ENCODE results near the gene PSMD5.

PSMD5 gene

GRCh38 chr9:120855827-120856670 lies 13.3 kb upstream of the PSMD5 start:
- DNase-seq (ENCODE audit: low spot score): no peak

GRCh38 chr9:120854596-120855327 lies 12.0 kb upstream of the PSMD5 start:
- no peak for DNase-seq (ENCODE audit: low spot score)

- DNase-seq (ENCODE audit: low spot score): no peak
Measured at GRCh38 chr9:120853198-120853597, 10.5 kb upstream of the PSMD5 start.

GRCh38 chr9:120852240-120853010 lies 9.7 kb upstream of the PSMD5 start:
- no peak for DNase-seq (ENCODE audit: low spot score)

GRCh38 chr9:120851449-120851848 lies 8.7 kb upstream of the PSMD5 start:
- DNase-seq (ENCODE audit: low spot score): no peak

GRCh38 chr9:120850315-120850714 lies 7.6 kb upstream of the PSMD5 start:
- DNase-seq (ENCODE audit: low spot score): no peak

GRCh38 chr9:120846906-120847305 lies 4.2 kb upstream of the PSMD5 start:
- no peak for DNase-seq (ENCODE audit: low spot score)

- peak; percentile 76 for DNase-seq (ENCODE audit: low spot score)
Measured at GRCh38 chr9:120846251-120846889, 3.6 kb upstream of the PSMD5 start.

- peak; percentile 33 for DNase-seq (ENCODE audit: low spot score)
Measured at GRCh38 chr9:120845255-120845654, 2.5 kb upstream of the PSMD5 start.

- no peak for DNase-seq (ENCODE audit: low spot score)
Measured at GRCh38 chr9:120841930-120842684, 615 bp downstream of the PSMD5 start.

GRCh38 chr9:120839146-120839545 lies 3.6 kb downstream of the PSMD5 start:
- DNase-seq (ENCODE audit: low spot score): no peak

GRCh38 chr9:120837921-120838320 lies 4.8 kb downstream of the PSMD5 start:
- DNase-seq (ENCODE audit: low spot score): no peak

- no peak for DNase-seq (ENCODE audit: low spot score)
Measured at GRCh38 chr9:120833325-120833724, 9.4 kb downstream of the PSMD5 start.

GRCh38 chr9:120832807-120833206 lies 9.9 kb downstream of the PSMD5 start:
- DNase-seq (ENCODE audit: low spot score): no peak

- no peak for DNase-seq (ENCODE audit: low spot score)
Measured at GRCh38 chr9:120830865-120831264, 11.9 kb downstream of the PSMD5 start.

- no peak for DNase-seq (ENCODE audit: low spot score)
Measured at GRCh38 chr9:120830151-120830550, 12.6 kb downstream of the PSMD5 start.

GRCh38 chr9:120829650-120830049 lies 13.1 kb downstream of the PSMD5 start:
- DNase-seq (ENCODE audit: low spot score): no peak

GRCh38 chr9:120820095-120820494 lies 22.6 kb downstream of the PSMD5 start:
- DNase-seq (ENCODE audit: low spot score): no peak

- DNase-seq (ENCODE audit: low spot score): no peak
Measured at GRCh38 chr9:120818595-120818994, 24.1 kb downstream of the PSMD5 start.

GRCh38 chr9:120815075-120815474 lies 27.6 kb downstream of the PSMD5 start:
- no peak for DNase-seq (ENCODE audit: low spot score)

- no peak for DNase-seq (ENCODE audit: low spot score)
Measured at GRCh38 chr9:120808931-120809330, 33.8 kb downstream of the PSMD5 start.

Data from CD4-positive, alpha-beta T cell treated with Interleukin-6 at 100 ng/mL for 8 hours (primary cell).